Ishikawa (cell line): ENCODE measurements around the gene DOCK2.

Experiments used
- CEBPB ChIP-seq: IDR thresholded peaks from 2 replicates; pipeline ENCODE4 v1.6.1; 2012
- CREB1 ChIP-seq: IDR thresholded peaks from 2 replicates; pipeline ENCODE4 v1.6.1; 2012; ENCODE audit warnings: low read depth
- EGR1 ChIP-seq: IDR thresholded peaks from 2 replicates; pipeline ENCODE4 v1.6.1; 2012
- EP300 ChIP-seq: IDR thresholded peaks from 2 replicates; pipeline ENCODE4 v1.6.1; 2012; ENCODE audit warnings: borderline replicate concordance
- FOXM1 ChIP-seq: IDR thresholded peaks from 2 replicates; pipeline ENCODE4 v1.6.1; 2012; ENCODE audit warnings: low read depth, borderline replicate concordance
- NFIC ChIP-seq: IDR thresholded peaks from 2 replicates; pipeline ENCODE4 v1.6.1; 2012
- RAD21 ChIP-seq: IDR thresholded peaks from 2 replicates; pipeline ENCODE4 v1.6.1; 2012; ENCODE audit warnings: low read depth
- TAF1 ChIP-seq: IDR thresholded peaks from 2 replicates; pipeline ENCODE4 v1.6.1; 2012; ENCODE audit warnings: low read depth, mild to moderate bottlenecking
- TCF12 ChIP-seq: IDR thresholded peaks from 2 replicates; pipeline ENCODE4 v1.6.1; 2012; ENCODE audit warnings: low read depth
- TEAD4 ChIP-seq: IDR thresholded peaks from 2 replicates; pipeline ENCODE4 v1.6.1; 2012
- YY1 ChIP-seq: IDR thresholded peaks from 2 replicates; pipeline ENCODE4 v1.6.1; 2012; ENCODE audit warnings: low read depth
- ZBTB7A ChIP-seq: IDR thresholded peaks from 2 replicates; pipeline ENCODE4 v1.6.1; 2012; ENCODE audit warnings: low read depth
- TF ChIP-seq, protein P1 (sequence below): IDR thresholded peaks from 2 replicates; pipeline ENCODE4 v1.6.1; 2012; ENCODE audit warnings: low read depth, mild to moderate bottlenecking
- TF ChIP-seq, protein P2 (sequence below): IDR thresholded peaks from 2 replicates; pipeline ENCODE4 v1.6.1; 2012
- TF ChIP-seq, protein P3 (sequence below): IDR thresholded peaks from 2 replicates; pipeline ENCODE4 v1.6.1; 2012

DOCK2 gene

DNA sequence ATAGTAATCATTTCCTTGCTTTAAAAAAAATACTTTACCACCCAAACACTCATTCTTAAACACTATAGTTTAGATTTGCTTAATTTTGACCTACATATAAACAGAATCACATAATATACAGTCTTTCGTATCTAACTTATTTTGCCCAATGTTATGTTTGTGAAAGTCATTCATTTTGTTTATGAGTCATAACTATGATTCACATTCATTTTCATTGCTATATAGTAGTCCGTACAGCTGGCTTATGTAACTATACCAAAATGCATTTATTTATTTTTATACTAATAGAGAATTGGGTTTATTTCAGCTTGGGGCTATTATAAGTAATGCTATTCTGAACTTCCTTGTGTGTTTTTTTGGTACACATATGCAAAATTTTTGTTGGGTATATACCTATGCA lies 434.7 kb downstream of the DOCK2 start:
- TF ChIP-seq CEBPB (no peak), CREB1 (no peak), RAD21 (no peak), TCF12 (no peak), YY1 (no peak), TAF1 (no peak), EGR1 (no peak), NFIC (no peak), EP300 (no peak), TEAD4 (no peak), ZBTB7A (no peak), FOXM1 (no peak)
- TF ChIP-seq, protein P1, sequence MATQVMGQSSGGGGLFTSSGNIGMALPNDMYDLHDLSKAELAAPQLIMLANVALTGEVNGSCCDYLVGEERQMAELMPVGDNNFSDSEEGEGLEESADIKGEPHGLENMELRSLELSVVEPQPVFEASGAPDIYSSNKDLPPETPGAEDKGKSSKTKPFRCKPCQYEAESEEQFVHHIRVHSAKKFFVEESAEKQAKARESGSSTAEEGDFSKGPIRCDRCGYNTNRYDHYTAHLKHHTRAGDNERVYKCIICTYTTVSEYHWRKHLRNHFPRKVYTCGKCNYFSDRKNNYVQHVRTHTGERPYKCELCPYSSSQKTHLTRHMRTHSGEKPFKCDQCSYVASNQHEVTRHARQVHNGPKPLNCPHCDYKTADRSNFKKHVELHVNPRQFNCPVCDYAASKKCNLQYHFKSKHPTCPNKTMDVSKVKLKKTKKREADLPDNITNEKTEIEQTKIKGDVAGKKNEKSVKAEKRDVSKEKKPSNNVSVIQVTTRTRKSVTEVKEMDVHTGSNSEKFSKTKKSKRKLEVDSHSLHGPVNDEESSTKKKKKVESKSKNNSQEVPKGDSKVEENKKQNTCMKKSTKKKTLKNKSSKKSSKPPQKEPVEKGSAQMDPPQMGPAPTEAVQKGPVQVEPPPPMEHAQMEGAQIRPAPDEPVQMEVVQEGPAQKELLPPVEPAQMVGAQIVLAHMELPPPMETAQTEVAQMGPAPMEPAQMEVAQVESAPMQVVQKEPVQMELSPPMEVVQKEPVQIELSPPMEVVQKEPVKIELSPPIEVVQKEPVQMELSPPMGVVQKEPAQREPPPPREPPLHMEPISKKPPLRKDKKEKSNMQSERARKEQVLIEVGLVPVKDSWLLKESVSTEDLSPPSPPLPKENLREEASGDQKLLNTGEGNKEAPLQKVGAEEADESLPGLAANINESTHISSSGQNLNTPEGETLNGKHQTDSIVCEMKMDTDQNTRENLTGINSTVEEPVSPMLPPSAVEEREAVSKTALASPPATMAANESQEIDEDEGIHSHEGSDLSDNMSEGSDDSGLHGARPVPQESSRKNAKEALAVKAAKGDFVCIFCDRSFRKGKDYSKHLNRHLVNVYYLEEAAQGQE: no peak
- TF ChIP-seq, protein P2, sequence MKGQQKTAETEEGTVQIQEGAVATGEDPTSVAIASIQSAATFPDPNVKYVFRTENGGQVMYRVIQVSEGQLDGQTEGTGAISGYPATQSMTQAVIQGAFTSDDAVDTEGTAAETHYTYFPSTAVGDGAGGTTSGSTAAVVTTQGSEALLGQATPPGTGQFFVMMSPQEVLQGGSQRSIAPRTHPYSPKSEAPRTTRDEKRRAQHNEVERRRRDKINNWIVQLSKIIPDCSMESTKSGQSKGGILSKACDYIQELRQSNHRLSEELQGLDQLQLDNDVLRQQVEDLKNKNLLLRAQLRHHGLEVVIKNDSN: no peak
- TF ChIP-seq, protein P3, sequence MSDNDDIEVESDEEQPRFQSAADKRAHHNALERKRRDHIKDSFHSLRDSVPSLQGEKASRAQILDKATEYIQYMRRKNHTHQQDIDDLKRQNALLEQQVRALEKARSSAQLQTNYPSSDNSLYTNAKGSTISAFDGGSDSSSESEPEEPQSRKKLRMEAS: no peak

DNA sequence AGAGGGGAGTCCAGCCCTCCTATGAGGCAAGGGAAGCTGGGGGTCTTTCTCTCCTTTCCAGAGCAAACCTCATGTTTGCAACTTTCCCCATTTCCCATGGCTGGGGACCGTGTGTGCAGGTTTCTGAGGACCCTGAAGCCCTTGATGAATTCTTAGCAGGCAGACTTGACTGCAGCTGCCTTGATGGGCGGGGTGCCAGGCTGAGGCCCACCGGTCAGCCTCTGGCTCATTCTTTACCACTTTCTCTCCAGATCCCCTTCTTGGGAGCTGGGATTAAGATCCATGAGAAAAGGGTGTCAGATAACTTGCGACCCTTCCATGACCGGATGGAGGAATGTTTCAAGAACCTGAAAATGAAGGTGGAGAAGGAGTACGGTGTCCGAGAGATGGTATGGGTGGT lies 438.6 kb downstream of the DOCK2 start:
- no peak for TF ChIP-seq EGR1
- no peak for TF ChIP-seq EP300
- TF ChIP-seq CEBPB: no peak
- no peak for TF ChIP-seq TCF12
- no peak for TF ChIP-seq YY1
- TF ChIP-seq FOXM1: no peak
- no peak for TF ChIP-seq TAF1
- TF ChIP-seq, protein P3: no peak
- TF ChIP-seq, protein P2: no peak
- TF ChIP-seq NFIC: no peak
- TF ChIP-seq ZBTB7A: no peak
- no peak for TF ChIP-seq CREB1
- TF ChIP-seq TEAD4: no peak
- no peak for TF ChIP-seq RAD21
- TF ChIP-seq, protein P1: no peak

DNA sequence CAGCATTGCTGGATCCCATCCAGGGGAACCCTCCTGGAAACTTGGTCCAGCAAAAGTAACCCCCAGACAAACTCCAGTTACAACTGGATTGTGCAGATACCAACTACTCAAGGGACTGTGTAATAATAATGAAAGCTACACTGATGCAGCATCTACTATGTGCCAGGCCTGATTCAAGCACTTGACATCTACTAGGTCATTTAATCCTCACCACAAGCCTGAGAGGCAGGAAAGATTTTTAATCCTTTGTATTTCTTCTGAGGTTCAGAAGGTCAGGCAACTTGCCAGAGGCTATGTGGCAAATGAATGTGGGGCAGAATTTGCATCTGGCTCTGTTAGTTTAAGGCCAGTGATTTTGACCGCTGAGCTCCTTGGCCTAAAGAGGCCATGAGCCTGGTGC lies 439.1 kb downstream of the DOCK2 start:
- no peak for TF ChIP-seq EGR1
- no peak for TF ChIP-seq TEAD4
- TF ChIP-seq NFIC: no peak
- TF ChIP-seq TCF12: no peak
- TF ChIP-seq, protein P2: no peak
- TF ChIP-seq YY1: no peak
- TF ChIP-seq, protein P3: no peak

DNA sequence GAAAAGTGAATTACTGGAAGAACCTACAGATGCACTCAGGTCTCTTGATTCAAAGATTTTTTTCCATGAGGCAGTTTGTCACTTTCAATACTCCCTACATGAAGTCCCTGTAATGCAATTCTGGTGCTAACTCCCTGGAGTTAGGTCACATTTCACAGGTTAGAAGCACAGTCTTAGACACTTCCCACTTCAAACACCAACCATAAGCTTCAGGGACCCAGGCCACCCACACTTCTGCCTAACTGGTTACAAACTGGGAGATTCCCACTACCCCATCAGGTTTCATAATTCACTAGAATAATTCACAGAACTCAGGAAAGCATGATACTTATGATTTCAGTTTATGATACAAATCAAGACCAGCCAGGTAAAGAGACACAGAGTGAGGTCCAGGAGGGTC lies 439.7 kb downstream of the DOCK2 start:
- no peak for TF ChIP-seq TEAD4
- no peak for TF ChIP-seq TCF12
- no peak for TF ChIP-seq CREB1
- TF ChIP-seq, protein P2: no peak
- no peak for TF ChIP-seq CEBPB
- no peak for TF ChIP-seq EGR1
- no peak for TF ChIP-seq YY1
- TF ChIP-seq RAD21: no peak
- TF ChIP-seq EP300: no peak
- no peak for TF ChIP-seq NFIC

DNA sequence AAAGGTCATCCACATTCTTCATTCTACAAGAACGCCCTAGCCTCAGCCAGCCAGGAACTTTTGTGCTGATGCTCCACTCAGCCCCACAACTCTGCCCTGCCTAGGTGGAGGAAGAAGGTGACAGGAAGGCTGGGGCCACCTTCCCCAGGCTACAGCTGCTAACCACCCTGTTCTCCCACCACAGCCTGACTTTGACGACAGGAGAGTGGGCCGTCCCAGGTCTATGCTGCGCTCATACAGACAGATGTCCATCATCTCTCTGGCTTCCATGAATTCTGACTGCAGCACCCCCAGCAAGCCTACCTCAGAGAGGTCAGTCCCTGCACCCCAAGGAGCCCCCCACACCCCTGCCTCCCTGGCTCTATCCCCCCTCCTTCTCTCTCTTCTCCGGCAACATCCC lies 440.5 kb downstream of the DOCK2 start:
- TF ChIP-seq FOXM1 (no peak), EP300 (no peak), RAD21 (no peak)

DNA sequence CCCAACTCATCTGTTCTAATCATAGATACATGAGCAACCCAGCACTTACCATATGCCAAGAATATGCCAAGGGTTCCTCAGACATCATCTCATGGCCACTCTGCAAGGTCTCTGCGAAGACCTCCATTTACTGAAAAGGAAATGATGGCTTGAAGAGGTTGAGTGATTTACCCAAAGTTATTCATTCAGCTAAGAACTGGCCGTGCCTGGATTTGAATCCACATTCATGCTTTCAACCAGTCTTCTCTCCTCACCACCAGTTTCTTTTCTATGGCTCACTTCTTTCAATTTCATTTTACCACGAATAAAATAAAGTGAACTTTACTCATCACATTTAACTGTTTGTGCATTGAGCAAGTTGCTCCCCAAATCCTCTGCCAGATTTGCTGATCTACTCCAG lies 441.4 kb downstream of the DOCK2 start:
- TF ChIP-seq ZBTB7A (no peak), CEBPB (no peak), TAF1 (no peak), TEAD4 (no peak), NFIC (no peak), EP300 (no peak), EGR1 (no peak), FOXM1 (no peak), RAD21 (no peak), CREB1 (no peak), YY1 (no peak), TCF12 (no peak)
- TF ChIP-seq, protein P3: no peak
- TF ChIP-seq, protein P2: no peak
- TF ChIP-seq, protein P1: no peak
